ENCODE measurements around the gene MMRN1.
A peak's percentile ranks its signal among the peaks of the same experiment; 100 is the strongest.

Gene MMRN1

DNA sequence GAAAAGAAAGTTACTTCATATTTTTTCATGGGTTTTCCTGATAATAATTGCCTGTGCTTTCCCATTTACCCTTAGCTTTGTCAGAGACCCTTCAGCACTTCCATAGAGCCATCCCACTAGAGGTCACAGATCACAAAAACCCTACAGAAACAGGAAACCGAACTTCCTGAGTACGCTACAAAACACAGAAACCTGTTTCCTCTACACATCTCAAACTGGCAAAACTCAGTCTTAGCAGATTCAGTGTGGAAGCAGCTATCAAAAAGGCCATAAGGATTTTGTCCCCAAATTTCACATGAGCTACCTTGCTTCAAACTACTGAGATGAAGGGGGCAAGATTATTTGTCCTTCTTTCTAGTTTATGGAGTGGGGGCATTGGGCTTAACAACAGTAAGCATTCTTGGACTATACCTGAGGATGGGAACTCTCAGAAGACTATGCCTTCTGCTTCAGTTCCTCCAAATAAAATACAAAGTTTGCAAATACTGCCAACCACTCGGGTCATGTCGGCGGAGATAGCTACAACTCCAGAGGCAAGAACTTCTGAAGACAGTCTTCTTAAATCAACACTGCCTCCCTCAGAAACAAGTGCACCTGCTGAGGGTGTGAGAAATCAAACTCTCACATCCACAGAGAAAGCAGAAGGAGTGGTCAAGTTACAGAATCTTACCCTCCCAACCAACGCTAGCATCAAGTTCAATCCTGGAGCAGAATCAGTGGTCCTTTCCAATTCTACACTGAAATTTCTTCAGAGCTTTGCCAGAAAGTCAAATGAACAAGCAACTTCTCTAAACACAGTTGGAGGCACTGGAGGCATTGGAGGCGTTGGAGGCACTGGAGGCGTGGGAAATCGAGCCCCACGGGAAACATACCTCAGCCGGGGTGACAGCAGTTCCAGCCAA, at the start of gene MMRN1:
Gene MMRN1, plus strand, starts transcription at position 206 of the 902 bp plus-strand sequence. Its CDS starts 118 bp downstream, at position 324.
- DNase-seq: no peak

GRCh38 chr4:89847571-89848325, 46.9 kb upstream of the MMRN1 start:
- no peak for DNase-seq

DNA sequence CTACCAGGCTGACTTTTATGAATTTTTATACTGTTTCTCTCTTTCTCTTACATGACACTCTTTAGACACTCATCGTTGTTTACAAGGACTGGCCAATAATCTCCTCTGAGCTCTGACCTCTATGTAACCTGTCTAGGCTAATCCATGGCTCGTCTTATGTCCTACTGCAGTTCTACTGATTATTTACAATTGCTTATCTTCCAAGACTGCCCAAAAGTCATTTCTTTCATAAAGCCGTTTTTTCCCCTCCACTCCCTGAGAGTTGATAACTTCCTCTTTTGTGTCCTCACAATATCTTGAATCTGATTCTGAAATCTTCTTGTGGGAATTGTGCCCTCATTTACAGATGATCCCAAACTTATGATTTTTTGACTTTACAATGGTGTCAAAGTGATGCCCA, 39.4 kb upstream of the MMRN1 start:
- DNase-seq: no peak

GRCh38 chr4:89860971-89861370, 33.7 kb upstream of the MMRN1 start:
- no peak for DNase-seq

DNA sequence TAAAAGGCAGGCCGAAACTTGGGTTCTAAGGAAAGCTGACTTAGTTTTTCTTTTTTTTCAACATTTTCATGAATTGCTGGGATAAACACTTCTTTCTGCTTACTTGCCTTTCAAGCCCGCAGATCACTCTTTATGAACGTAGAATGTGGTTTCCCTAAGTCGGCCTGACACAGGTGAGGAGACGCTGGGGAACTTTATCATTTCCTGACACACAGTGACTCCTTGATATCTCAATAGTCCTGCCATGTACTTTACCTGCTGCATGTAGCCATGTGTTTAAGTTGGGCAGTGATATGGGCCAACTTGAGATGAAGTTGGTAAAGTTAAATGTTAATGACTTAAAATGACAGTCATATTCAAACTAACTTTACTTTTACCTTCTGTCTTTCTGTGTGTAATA, 31.1 kb upstream of the MMRN1 start:
- no peak for DNase-seq

GRCh38 chr4:89868276-89868675, 26.4 kb upstream of the MMRN1 start:
- no peak for DNase-seq

DNA sequence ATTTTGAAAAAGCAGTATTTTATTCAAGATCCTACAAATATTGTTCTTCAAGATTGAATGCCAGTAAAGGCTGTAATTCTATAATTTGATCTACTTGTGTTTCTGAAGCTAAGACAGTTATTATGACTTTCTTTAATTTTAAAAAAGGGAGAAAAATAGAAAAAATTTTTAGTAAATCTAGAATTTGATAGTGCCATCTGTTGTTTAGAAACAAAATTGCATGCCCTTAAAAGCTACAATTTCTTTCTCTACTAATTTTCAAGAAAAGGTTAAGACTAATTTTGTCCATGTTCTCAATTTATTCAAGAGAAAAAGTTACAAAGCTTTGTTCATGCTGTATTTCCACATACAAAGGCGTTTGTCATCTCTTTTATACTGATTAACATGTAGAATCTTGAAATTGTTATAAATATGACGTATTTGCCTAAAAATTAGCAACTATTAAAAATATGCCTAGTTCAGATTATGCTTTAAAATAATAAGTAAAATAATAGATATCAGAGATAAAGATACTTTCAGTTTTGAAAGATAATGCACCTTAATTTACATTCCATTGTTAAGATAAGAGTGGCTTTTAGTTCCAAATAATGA, 25.6 kb upstream of the MMRN1 start:
- DNase-seq: no peak

DNA sequence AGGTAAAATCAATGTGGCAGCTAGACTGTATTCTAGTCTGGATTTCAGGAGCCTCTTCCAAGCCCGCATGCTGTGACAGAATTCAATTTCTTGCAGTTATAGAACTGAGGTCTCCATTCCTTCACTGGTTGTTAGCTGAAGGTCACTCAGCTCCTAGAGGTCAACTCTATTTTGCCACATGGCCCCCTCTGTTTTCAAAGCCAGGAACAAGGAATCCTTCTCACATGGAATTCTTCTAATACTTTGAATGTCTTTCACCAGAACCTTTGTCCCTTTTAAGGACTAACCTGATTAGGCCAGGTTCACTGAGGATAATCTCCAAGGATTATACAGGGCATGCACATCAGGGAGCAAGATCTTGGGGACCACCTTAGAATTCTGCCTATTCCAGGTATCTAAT, 23.4 kb upstream of the MMRN1 start:
- no peak for DNase-seq

GRCh38 chr4:89876548-89876947, 18.1 kb upstream of the MMRN1 start:
- no peak for DNase-seq

DNA sequence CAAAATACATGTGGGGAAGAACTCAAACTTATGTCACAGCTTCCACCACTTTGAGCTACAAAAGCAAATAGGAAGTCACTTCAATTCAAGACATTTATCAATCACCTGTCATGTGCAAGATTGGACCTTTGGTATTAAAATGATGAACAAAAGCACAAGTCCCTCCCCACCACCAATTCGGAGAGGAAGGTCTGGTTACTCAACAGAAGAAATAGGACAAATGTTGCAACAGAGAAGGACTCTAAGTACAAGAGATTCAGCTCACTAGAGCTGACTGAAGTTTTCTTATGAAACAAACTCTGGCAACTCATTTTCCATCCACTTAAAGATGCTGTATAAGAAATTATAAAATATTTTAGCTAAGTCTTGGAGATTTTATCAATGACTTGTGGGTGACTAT, 16.0 kb upstream of the MMRN1 start:
- DNase-seq: no peak

DNA sequence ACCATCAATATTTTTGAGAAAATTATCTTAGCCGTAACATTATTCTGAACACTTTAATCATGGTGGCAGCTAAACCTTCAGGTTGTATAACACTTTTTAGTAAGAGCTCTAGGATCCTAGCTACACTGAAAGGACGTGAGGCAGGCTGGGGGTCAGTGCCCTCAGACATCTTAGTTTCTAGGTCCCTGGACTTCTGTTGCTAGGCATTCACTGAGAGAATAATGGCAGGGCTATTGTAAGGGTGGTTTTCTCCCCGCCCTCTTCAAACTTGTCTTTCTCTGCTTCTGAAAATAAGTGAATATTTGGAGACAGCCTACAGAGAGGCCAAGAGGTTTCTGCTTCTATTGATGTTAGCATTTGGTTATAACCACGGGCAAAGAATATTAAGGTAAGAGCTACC, 15.4 kb upstream of the MMRN1 start:
- DNase-seq: no peak

- no peak for DNase-seq
Observed at GRCh38 chr4:89889289-89889688, 5.4 kb upstream of the MMRN1 start.

GRCh38 chr4:89897867-89898266, 3.2 kb downstream of the MMRN1 start:
- DNase-seq: no peak

DNA sequence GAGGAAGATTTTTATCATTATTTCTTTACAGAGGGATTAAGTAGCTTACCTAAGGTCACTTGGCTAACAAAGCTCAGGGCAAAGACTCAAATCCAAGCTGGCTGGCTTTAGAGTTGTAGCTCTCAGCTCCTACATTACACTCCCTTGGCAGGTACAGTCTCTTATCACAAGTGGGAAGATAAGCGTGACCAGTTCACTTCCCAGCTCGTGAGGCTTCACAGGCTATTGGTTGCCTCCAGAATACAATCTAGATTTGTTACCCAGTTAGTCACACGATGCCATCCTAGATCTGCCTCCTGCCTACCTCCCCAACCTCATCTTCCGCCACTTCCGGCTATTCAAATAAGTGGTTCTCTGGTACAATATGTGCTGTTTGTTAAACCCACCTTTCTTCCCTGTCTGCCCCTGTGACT, 3.7 kb downstream of the MMRN1 start:
- no peak for DNase-seq

GRCh38 chr4:89899152-89899551, 4.5 kb downstream of the MMRN1 start:
- no peak for DNase-seq

- no peak for DNase-seq
Observed at GRCh38 chr4:89899854-89900253, 5.2 kb downstream of the MMRN1 start.

GRCh38 chr4:89901808-89902431, 7.3 kb downstream of the MMRN1 start:
- DNase-seq: peak; percentile 56

GRCh38 chr4:89904524-89904923, 9.9 kb downstream of the MMRN1 start:
- no peak for DNase-seq

DNA sequence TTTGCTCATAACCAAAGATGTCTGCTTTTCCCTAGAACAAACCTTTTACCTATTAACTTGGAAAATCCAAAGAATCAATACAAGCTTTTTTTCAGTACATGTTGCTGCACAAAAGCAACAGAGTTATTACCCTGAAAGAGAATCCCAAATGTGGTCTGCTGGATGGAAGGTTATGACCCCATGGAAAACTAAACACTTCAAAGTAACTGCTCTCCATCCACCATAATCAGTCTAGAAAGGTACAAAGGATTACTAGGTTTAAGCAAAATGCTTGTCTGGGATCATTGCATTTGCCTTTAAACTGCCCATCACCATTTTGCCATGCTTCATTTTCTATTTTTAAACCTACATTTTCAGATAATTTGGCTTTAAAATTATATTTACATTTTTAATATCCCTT, 11.7 kb downstream of the MMRN1 start:
- no peak for DNase-seq

DNA sequence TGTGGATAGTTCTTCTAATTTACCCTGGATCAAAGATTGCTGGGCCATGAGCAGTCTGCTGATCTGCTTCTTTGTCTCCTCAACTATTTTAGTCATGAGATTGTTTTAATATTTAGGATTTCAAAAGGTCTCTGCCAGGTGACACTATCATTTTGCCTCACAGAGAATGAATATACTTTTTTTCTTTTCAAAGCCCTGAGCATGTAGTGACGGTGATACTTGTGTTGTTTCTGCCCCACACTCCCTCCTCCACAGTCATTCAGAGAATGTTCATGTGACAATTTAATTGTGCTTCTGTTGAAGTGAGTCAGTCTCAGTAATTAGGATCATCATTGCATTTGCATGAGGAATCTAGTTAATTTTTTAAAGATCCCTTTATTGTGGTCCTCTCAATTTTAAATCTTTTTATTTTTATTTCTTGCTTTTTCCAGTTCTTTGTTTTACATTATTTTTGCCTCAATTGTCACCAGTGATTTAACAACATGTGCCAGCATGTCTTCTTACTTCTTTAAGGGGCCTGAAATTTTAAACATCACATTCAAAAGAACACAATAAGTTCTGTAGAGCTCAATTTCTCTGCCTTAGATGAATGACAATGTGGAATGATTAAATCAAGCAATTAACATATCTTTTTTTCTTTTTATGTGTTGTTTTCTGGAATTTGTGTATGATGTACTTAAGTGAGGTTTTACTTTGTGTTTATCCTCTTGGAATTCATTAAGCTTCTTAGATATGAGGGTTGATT, 12.3 kb downstream of the MMRN1 start:
- DNase-seq: no peak

DNA sequence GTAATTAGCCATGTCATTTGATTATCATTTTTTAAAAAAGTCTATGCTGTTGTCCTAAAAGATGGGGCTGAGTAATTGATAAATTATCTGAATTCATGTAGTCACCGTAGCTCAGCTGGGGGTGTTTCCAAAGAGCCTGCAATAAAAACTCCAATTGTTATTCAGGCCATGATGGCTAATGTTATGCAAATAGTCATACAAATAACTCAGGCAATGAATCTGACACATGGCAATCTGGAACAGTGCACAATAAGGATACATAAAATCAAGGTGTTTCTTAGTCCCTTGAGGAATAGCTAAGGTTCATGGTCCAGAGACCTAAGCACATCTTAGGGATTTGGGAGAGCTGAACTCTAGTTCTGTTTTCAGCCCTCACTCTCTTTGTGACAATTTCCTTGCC, 15.2 kb downstream of the MMRN1 start:
- DNase-seq: no peak

- no peak for DNase-seq
Observed at GRCh38 chr4:89913623-89914022, 19.0 kb downstream of the MMRN1 start.
